NCI-H2227 (cell line): Measurements from ENCODE around the gene UGT1A4.
"Not testable (repeated sequence)": the region's sequence is repeated elsewhere in the genome, so short reads cannot be mapped to it uniquely, and the experiment has no call there.

ENCODE experiments used
- DNase-seq: peaks from one replicate; lab custom pipeline; 2025; ENCODE audit not compliant: unreplicated experiment; lab: John Stamatoyannopoulos, UW

UGT1A4 gene

GRCh38 chr2:233699424-233700027, 19.0 kb upstream of the UGT1A4 start:
- no peak for DNase-seq

- DNase-seq, result no peak
Measured at GRCh38 chr2:233700028-233700635, 18.4 kb upstream of the UGT1A4 start.

- not testable (repeated sequence) for DNase-seq
Measured at GRCh38 chr2:233700842-233701241, 17.7 kb upstream of the UGT1A4 start.

- no peak for DNase-seq
Measured at GRCh38 chr2:233702238-233702637, 16.3 kb upstream of the UGT1A4 start.

GRCh38 chr2:233705911-233706506, 12.5 kb upstream of the UGT1A4 start:
- no peak for DNase-seq

DNA sequence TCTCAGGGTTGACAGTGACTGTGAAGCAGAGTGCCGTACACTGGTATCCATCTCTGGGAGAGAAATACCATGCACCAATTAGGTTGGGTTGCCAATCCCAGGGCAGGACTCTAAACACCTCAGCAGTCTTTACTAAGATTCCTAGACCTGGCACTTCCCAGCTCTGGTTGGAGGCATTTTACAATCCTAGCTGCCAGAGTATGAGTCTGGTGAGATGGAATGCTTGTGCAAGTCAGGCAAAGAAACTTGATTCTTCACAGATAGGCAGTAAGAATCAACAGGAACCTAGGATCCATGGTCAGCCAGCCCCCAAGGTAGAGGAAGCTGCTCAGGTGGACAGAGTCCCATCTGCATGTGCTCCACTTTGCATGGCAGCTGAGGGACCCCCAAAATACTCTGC, 11.8 kb upstream of the UGT1A4 start:
- DNase-seq, result no peak

GRCh38 chr2:233707940-233708644, 10.4 kb upstream of the UGT1A4 start:
- no peak for DNase-seq

GRCh38 chr2:233708942-233709341, 9.6 kb upstream of the UGT1A4 start:
- no peak for DNase-seq

GRCh38 chr2:233711312-233712008, 7.1 kb upstream of the UGT1A4 start:
- peak; percentile 59 for DNase-seq

DNA sequence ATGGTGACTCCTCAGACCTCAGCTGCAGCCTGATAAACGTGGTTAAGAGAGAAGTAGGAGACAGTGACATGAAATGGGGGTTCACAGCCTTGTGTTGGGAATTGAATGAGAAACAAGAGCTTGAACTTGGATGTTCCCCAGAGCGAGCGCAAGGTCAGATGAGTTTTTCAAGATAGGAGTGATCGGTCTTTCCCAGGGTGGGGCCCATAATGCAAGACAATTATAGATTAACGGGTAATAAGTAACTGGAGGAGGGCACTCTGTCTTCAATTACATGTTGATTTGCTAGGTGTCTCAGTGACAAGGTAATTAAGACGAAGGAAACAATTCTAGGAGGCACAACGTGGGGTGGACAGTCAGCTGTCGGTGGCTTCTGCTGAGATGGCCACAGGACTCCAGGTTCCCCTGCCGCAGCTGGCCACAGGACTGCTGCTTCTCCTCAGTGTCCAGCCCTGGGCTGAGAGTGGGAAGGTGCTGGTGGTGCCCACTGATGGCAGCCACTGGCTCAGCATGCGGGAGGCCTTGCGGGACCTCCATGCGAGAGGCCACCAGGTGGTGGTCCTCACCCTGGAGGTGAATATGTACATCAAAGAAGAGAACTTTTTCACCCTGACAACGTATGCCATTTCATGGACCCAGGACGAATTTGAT, 5.8 kb upstream of the UGT1A4 start, which contains the start of gene UGT1A5:
UGT1A5 (plus strand) TSS at position 297 of the 651 bp plus-strand sequence; CDS start at position 382, 85 bp downstream.
- no peak for DNase-seq

- no peak for DNase-seq
Measured at GRCh38 chr2:233713262-233713615, 5.3 kb upstream of the UGT1A4 start.

GRCh38 chr2:233714121-233714520, 4.4 kb upstream of the UGT1A4 start:
- DNase-seq, result no peak

DNA sequence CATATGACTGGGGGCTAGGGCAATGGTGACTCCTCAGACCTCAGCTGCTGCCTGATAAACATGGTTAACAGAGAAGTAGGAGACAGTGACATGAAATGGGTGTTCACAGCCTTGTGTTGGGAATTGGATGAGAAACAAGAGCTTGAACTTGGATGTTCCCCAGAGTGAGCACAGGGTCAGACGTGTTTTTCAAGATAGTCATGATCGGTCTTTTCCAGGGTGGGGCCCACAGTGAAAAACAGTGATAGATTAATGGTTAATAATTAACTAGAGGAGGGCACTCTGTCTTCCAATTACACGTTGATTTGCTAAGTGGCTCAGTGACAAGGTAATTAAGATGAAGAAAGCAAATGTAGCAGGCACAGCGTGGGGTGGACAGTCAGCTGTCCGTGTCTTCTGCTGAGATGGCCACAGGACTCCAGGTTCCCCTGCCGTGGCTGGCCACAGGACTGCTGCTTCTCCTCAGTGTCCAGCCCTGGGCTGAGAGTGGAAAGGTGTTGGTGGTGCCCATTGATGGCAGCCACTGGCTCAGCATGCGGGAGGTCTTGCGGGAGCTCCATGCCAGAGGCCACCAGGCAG, 10.3 kb downstream of the UGT1A4 start, which contains the start of gene UGT1A3:
UGT1A3 (plus strand) TSS at position 320 of the 579 bp plus-strand sequence; CDS start at position 405, 85 bp downstream.
- no peak for DNase-seq

GRCh38 chr2:233736868-233737653, 18.5 kb downstream of the UGT1A4 start:
- DNase-seq, result not testable (repeated sequence)

DNA sequence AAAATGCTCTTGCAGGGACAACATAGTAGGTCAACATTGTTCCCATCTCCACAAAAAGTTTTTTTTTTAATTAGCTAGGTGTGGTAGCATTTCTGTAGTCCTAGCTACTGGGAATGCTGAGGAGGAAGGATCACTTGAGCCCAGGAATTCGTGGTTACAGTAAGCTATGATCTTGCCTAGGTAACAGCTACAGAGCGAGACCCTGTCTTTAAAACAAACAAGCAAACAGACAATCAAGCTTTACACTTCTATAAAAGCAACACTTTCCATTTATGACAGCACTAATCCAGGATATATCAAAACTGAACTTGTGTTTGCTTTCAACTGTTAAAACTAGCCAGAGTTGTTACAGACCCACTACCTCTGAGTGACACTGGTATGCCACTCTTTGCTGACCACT, 22.3 kb downstream of the UGT1A4 start:
- no peak for DNase-seq

DNA sequence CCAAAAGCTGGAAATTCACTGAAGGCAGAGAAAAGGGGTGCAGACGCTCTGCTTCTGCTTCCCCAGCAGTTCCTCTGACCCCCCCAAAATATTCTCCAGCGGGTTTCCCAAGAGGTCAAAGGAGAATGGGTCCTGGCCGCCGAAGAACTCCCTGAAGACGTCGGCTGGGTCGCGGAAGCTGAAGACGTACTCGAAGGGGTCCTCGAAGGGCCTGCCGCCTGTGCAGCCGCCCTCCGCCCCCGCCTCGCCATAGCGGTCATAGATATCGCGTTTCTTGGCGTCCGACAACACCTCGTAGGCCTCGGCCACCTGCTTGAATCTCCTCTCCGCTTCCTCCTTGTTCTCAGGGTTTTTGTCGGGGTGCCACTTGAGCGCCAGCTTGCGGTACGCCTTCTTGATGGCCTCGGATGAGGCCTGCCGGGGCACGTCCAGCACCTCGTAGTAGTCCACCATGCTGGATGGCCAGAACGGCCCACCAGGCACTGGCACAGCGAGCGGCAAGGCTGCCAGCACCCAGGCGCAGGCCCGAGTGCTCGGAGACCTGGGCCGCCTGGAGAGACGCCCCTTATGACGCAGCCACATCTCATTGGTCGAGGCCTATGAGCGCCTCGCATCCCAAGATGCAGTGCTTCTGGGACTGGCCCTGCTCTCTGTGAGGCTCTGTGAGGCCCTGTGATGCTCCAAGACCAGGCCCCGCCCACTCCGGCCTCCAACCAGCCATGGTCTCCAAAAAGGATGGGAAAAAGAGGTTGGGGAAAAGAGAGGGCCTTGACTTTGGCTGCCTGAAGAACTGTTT, 25.1 kb downstream of the UGT1A4 start:
- no peak for DNase-seq

GRCh38 chr2:233745073-233745755, 26.7 kb downstream of the UGT1A4 start:
- no peak for DNase-seq

DNA sequence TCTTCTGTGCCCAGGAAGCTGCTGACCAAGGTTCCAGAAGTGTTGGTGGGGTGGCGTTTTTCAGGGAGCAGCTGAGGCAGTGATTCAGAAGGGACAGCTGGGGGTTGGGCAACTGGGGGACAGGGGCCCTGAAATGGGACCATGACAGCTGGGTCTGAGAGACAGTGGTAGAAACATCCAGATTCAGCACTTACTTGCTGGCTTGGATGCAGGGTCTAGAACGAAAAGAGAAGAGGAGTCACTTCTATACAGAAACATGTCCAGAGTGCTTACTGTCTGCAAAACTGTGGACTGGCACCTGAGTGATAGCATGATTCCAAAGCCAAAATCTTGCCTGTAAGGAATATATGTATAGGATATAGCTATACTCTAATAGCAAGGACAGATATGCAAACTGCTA, 27.3 kb downstream of the UGT1A4 start:
- not testable (repeated sequence) for DNase-seq
